ENCODE measurements around the gene METTL17.
"Not testable (repeated sequence)": the region's sequence is repeated elsewhere in the genome, so short reads cannot be mapped to it uniquely, and the experiment has no call there.

The METTL17 gene

GRCh38 chr14:20989471-20989786 lies 351 bp upstream of the METTL17 start:
- in situ Hi-C loops (cut with MboI; ENCODE audit: low sequenced_read_pairs), result no loop called here

GRCh38 chr14:20996521-20996920 lies 6.7 kb downstream of the METTL17 start:
- in situ Hi-C loops (cut with MboI; ENCODE audit: low sequenced_read_pairs), result no loop called here

GRCh38 chr14:20997115-20997514 lies 7.3 kb downstream of the METTL17 start:
- in situ Hi-C loops (cut with MboI; ENCODE audit: low sequenced_read_pairs), result no loop called here

- in situ Hi-C loops (cut with MboI; ENCODE audit: low sequenced_read_pairs), result no loop called here
These were observed 7.8 kb downstream of the METTL17 start for GRCh38 chr14:20997564-20997963.

- in situ Hi-C loops (cut with MboI; ENCODE audit: low sequenced_read_pairs), result no loop called here
These were observed 8.4 kb downstream of the METTL17 start for GRCh38 chr14:20998139-20998538.

GRCh38 chr14:20998674-20999366 lies 9.0 kb downstream of the METTL17 start, which contains the start of gene SLC39A2:
SLC39A2 (plus strand) TSS chr14:20999293; CDS start chr14:20999447, 154 bp downstream.
- in situ Hi-C loops (cut with MboI; ENCODE audit: low sequenced_read_pairs), result no loop called here

GRCh38 chr14:20999591-20999990 lies 9.8 kb downstream of the METTL17 start:
- in situ Hi-C loops (cut with MboI; ENCODE audit: low sequenced_read_pairs), result no loop called here

GRCh38 chr14:21001218-21001617 lies 11.4 kb downstream of the METTL17 start:
- in situ Hi-C loops (cut with MboI; ENCODE audit: low sequenced_read_pairs), result no loop called here

GRCh38 chr14:21003788-21004346 lies 14.1 kb downstream of the METTL17 start:
- in situ Hi-C loops (cut with MboI; ENCODE audit: low sequenced_read_pairs), result no loop called here

- in situ Hi-C loops (cut with MboI; ENCODE audit: low sequenced_read_pairs), result not testable (repeated sequence)
These were observed 19.9 kb downstream of the METTL17 start for GRCh38 chr14:21009721-21010120.

GRCh38 chr14:21011136-21011535 lies 21.4 kb downstream of the METTL17 start:
- in situ Hi-C loops (cut with MboI; ENCODE audit: low sequenced_read_pairs), result no loop called here

GRCh38 chr14:21014761-21015190 lies 25.0 kb downstream of the METTL17 start:
- in situ Hi-C loops (cut with MboI; ENCODE audit: low sequenced_read_pairs), result no loop called here

- in situ Hi-C loops (cut with MboI; ENCODE audit: low sequenced_read_pairs), result no loop called here
These were observed 25.5 kb downstream of the METTL17 start for GRCh38 chr14:21015312-21015711.

- in situ Hi-C loops (cut with MboI; ENCODE audit: low sequenced_read_pairs), result no loop called here
These were observed 26.8 kb downstream of the METTL17 start for GRCh38 chr14:21016413-21017190.

GRCh38 chr14:21017528-21018245 lies 27.9 kb downstream of the METTL17 start:
- in situ Hi-C loops (cut with MboI; ENCODE audit: low sequenced_read_pairs), result no loop called here

GRCh38 chr14:21018286-21018685 lies 28.5 kb downstream of the METTL17 start:
- in situ Hi-C loops (cut with MboI; ENCODE audit: low sequenced_read_pairs), result no loop called here

- in situ Hi-C loops (cut with MboI; ENCODE audit: low sequenced_read_pairs), result no loop called here
These were observed 29.0 kb downstream of the METTL17 start for GRCh38 chr14:21018781-21019180.

GRCh38 chr14:21019366-21019765 lies 29.6 kb downstream of the METTL17 start:
- in situ Hi-C loops (cut with MboI; ENCODE audit: low sequenced_read_pairs), result no loop called here

- in situ Hi-C loops (cut with MboI; ENCODE audit: low sequenced_read_pairs), result no loop called here
These were observed 31.3 kb downstream of the METTL17 start for GRCh38 chr14:21020977-21021545.

GRCh38 chr14:21022686-21023085 lies 32.9 kb downstream of the METTL17 start:
- in situ Hi-C loops (cut with MboI; ENCODE audit: low sequenced_read_pairs), result no loop called here

- in situ Hi-C loops (cut with MboI; ENCODE audit: low sequenced_read_pairs), result no loop called here
These were observed 33.4 kb downstream of the METTL17 start for GRCh38 chr14:21023174-21023573.

Data from HL-60/S4 (cell line).